Measurements from ENCODE around the gene REG1A.

Gene REG1A

GRCh38 chr2:79120194-79120713, at the start of gene REG1A:
Gene REG1A, plus strand, starts transcription at chr2:79120488. Its CDS starts 374 bp downstream, at chr2:79120862.
- no peak within 1 kb of the TSS for H3K27ac ChIP-seq
- DNase-seq (ENCODE audit: low spot score): no peak

GRCh38 chr2:79071078-79071477, 49.2 kb upstream of the REG1A start:
- no peak for TF ChIP-seq CTCF (IDR thresholded peaks at IDR 0.05)
- no peak overlapping the region for H3K4me3 ChIP-seq
- no peak overlapping the region for H3K27ac ChIP-seq
- no peak for DNase-seq (ENCODE audit: low spot score)

More at GRCh38 chr2:79120194-79120713, at the start of gene REG1A:
- no peak within 1 kb of the TSS for H3K4me3 ChIP-seq
- no peak for TF ChIP-seq CTCF (IDR thresholded peaks at IDR 0.05)

GRCh38 chr2:79082987-79083386, 37.3 kb upstream of the REG1A start:
- Histone ChIP-seq H3K27ac (no peak overlapping the region), H3K4me3 (no peak overlapping the region)
- no peak for DNase-seq (ENCODE audit: low spot score)
- no peak for TF ChIP-seq CTCF (IDR thresholded peaks at IDR 0.05)

- no peak for DNase-seq (ENCODE audit: low spot score)
- no peak overlapping the region for H3K4me3 ChIP-seq
- H3K27ac ChIP-seq: no peak overlapping the region
- TF ChIP-seq CTCF (IDR thresholded peaks at IDR 0.05): no peak
These were observed 36.6 kb upstream of the REG1A start for GRCh38 chr2:79083597-79084251.

DNA sequence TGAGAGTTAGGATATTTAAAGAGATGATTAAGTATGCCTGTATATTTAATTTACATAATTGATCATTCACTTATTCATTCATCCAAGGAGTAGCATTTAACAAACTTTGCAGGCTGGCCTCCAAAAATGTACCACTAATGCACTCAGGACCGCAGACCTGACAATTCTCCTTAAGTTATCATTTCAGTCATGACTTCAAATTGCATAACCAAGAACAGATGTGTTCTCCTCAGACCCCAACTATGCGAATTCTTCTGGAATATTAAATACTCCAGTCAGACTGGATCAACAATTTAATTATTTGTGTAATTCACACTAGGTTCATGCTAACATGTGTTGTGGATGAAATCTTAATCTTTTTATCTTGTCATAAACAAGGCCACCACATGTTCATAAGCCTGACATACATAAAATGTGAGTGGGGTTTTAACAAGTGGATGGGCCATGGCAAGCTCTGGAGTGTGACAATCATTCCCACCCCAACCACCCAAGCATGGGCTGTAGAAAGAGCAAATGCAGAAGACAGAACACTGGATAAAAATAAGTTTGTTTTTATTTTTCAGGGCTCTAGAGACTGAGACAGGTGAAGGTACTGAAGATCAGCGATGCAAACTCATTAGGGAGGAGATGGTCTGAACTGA, 35.7 kb upstream of the REG1A start:
- DNase-seq (ENCODE audit: low spot score): no peak
- Histone ChIP-seq H3K4me3 (no peak overlapping the region), H3K27ac (no peak overlapping the region)
- TF ChIP-seq CTCF (IDR thresholded peaks at IDR 0.05): no peak

DNA sequence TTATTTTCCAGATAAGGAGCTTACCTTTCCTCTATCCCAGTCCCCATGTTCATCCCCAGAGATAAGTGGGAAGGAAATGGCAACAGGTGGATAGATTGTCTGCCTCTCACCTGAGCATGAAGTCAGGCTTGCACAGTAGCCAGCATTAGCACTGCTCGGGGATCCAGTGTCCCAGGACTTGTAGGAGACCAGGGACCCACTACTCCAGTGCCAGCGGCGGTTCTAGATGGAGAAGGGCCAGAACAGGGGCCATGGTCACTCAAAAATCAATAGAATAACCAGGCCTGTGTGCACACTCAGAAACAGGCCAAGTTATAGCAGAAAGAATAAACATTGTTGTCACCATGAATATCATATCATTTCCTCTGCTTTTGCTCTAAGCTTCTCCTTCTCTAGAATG, 34.9 kb upstream of the REG1A start:
- Histone ChIP-seq H3K4me3 (no peak overlapping the region), H3K27ac (no peak overlapping the region)
- no peak for DNase-seq (ENCODE audit: low spot score)
- no peak for TF ChIP-seq CTCF (IDR thresholded peaks at IDR 0.05)

DNA sequence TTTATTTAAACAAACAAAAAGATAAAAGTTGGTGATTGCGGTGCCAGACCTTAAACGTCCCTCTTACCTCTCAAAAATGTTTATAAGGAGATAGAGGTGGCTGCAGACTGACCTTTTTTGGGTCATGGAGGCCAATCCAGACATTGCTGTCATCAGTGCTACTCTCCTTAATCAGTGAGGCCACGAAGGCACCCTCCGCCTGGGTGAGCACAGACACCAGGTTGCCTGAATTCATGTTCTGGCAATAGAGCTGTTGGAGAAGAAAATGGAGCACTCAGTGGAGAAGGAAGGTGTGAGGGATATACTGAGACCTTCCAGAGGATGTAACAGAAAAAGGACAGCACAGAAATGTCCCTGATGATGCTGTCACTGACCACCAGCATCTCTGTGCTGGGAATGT, 34.0 kb upstream of the REG1A start:
- H3K27ac ChIP-seq: no peak overlapping the region
- TF ChIP-seq CTCF (IDR thresholded peaks at IDR 0.05): no peak
- H3K4me3 ChIP-seq: no peak overlapping the region
- DNase-seq (ENCODE audit: low spot score): no peak
